Measurements from ENCODE around the gene CAMK1D. TPM values are rescaled to one million over a fixed set of nuclear protein-coding genes. Genes with fewer than 3 reads are reported as not detected.

CAMK1D gene
- total RNA-seq, 1 donor from 2014 or later, result 1.0 TPM

DNA sequence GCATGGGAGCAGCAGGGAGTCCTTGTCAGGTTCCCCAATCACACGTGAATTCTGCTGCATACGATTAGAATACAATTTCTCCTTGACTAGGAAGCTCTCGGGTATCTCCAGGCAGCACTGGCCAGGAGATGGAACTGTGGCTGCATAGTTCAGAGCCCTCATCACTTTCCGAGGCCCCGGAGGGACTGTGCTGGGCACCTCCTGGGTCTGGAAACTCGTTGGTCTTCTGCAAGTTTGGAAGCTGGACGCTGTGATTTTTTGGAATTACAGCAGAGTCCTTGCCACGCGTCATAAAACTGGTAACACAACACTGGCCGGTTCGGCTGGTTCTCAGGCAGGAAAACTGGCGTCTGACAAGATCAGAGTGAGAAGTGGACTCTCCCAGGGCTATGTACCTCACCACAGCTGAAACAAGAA, 436.1 kb downstream of the CAMK1D start:
- no peak overlapping the region for H3K4me3 ChIP-seq (ENCODE audit: low read depth, low read length)
- TF ChIP-seq, protein P1, sequence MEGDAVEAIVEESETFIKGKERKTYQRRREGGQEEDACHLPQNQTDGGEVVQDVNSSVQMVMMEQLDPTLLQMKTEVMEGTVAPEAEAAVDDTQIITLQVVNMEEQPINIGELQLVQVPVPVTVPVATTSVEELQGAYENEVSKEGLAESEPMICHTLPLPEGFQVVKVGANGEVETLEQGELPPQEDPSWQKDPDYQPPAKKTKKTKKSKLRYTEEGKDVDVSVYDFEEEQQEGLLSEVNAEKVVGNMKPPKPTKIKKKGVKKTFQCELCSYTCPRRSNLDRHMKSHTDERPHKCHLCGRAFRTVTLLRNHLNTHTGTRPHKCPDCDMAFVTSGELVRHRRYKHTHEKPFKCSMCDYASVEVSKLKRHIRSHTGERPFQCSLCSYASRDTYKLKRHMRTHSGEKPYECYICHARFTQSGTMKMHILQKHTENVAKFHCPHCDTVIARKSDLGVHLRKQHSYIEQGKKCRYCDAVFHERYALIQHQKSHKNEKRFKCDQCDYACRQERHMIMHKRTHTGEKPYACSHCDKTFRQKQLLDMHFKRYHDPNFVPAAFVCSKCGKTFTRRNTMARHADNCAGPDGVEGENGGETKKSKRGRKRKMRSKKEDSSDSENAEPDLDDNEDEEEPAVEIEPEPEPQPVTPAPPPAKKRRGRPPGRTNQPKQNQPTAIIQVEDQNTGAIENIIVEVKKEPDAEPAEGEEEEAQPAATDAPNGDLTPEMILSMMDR (conservative IDR thresholded peaks at IDR 0.05; ENCODE audit: low read depth, low read length), result no peak
- no peak for DNase-seq (ENCODE audit: low read depth)

GRCh38 chr10:12787297-12787696, 437.9 kb downstream of the CAMK1D start:
- DNase-seq (ENCODE audit: low read depth), result no peak
- no peak overlapping the region for H3K4me3 ChIP-seq (ENCODE audit: low read depth, low read length)
- TF ChIP-seq, protein P1 (conservative IDR thresholded peaks at IDR 0.05; ENCODE audit: low read depth, low read length), result no peak

- DNase-seq (ENCODE audit: low read depth), result no peak
- H3K4me3 ChIP-seq (ENCODE audit: low read depth, low read length), result no peak overlapping the region
- TF ChIP-seq, protein P1 (conservative IDR thresholded peaks at IDR 0.05; ENCODE audit: low read depth, low read length), result no peak
These were observed 438.9 kb downstream of the CAMK1D start for GRCh38 chr10:12788277-12788676.

DNA sequence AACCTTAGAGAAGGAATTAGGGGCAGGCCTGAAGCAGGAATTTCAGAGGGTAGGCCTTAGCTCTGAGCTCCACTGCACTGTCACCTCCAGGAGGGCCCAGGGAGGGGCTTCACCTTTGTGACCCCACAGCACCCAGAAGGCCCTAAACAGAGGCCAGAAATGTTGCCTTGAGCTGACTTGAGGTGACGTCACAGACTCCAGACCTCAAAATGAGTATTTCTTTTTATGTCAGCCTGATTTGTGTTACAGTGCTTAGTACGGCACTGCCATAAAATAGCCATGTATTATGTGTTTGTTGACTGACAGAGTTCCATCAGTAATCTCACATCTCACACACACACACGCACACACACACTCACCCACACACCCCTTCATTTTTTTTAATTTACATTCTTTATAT, 440.9 kb downstream of the CAMK1D start:
- no peak for DNase-seq (ENCODE audit: low read depth)
- TF ChIP-seq, protein P1 (conservative IDR thresholded peaks at IDR 0.05; ENCODE audit: low read depth, low read length), result no peak
- H3K4me3 ChIP-seq (ENCODE audit: low read depth, low read length), result no peak overlapping the region

DNA sequence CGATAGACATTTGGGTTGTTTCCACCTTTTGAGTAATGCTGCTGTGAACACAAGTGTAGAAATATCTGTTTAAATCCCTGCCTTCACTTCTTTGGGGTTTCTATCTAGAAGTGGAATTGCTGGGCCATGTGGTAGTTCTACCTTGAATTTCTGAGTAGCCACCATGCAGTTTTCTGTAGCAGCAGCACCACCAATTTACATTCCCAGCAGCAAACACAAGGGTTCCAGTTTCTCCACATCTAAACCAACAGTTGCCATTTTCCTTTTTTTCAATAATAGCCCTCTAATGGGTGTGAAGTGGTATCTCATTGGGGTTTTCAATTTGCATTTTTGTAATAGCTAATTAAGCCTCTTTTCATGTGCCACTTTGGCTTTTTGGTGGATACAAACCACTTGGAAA, 442.4 kb downstream of the CAMK1D start:
- H3K4me3 ChIP-seq (ENCODE audit: low read depth, low read length), result no peak overlapping the region
- TF ChIP-seq, protein P1 (conservative IDR thresholded peaks at IDR 0.05; ENCODE audit: low read depth, low read length), result no peak
- no peak for DNase-seq (ENCODE audit: low read depth)

- H3K4me3 ChIP-seq (ENCODE audit: low read depth, low read length), result no peak overlapping the region
- TF ChIP-seq, protein P1 (conservative IDR thresholded peaks at IDR 0.05; ENCODE audit: low read depth, low read length), result no peak
- no peak for DNase-seq (ENCODE audit: low read depth)
These were observed 443.7 kb downstream of the CAMK1D start for GRCh38 chr10:12792889-12793556.

Data from epithelial cell of proximal tubule (primary cell).